Mucosa of descending colon (tissue), 3 donors: ENCODE results near the gene ATF2. TPM values are rescaled to one million over a fixed set of nuclear protein-coding genes. Genes with fewer than 3 reads are reported as not detected.

Experiments
- ATAC-seq: fragments of 200-7000 bp; cut with Tn5 transposase; one replicate; pipeline ENCODE4 v1.9.1; 2020; ENCODE audit warnings: mild to moderate bottlenecking, moderate library complexity
- DNase-seq, 3 donors: peaks; one replicate each; pipeline ENCODE4 v3.0.0-alpha.2; 2020
- H3K36me3 ChIP-seq: fragments of 200-600 bp; one replicate; pipeline ENCODE4 v1.8.0; 2021; ENCODE audit warnings: low read depth, mild to moderate bottlenecking
- H3K4me1 ChIP-seq: fragments of 200-600 bp; one replicate; pipeline ENCODE4 v1.8.0; 2021; ENCODE audit warnings: low read depth, mild to moderate bottlenecking
- H3K4me3 ChIP-seq: fragments of 200-600 bp; one replicate; pipeline ENCODE4 v1.8.0; 2021; ENCODE audit warnings: mild to moderate bottlenecking
- H3K9me3 ChIP-seq: fragments of 200-600 bp; one replicate; pipeline ENCODE4 v1.8.0; 2021; ENCODE audit warnings: mild to moderate bottlenecking
- intact Hi-C, 2 donors: fragments of 100-400 bp; cut with DNase I in 1 of 2; cut with micrococcal nuclease in 1 of 2; formaldehyde crosslinking; loops; one replicate each; pipeline versions ENCODE4 v1.11.0 to v1.11.1; 2022; cut with DNase I, micrococcal nuclease
- total RNA-seq, 3 donors: library from RNA; stranded (reverse); fragmentation: NEBNext Ultra II Directional in 2 of 3; extraction: Animal tissue kit (Norgen Biotek cat#: 25700) in 2 of 3; gene quantifications; one replicate each; pipeline versions ENCODE4 v1.2.1 to v1.2.4, GENCODE V29; 2021 to 2023
- TF ChIP-seq, protein P1 (sequence below): fragments of 200-600 bp; IDR thresholded peaks from one replicate; pipeline ENCODE4 v1.8.0; 2022; ENCODE audit warnings: antibody characterized with exemption, mild to moderate bottlenecking
- donor health status: DM: no; HTN: no; CAD: no; lungs with moderate emphysema.
- donor health status: DM: no; HTN: no; CAD: no.
- donor health status: DM: no; HTN: yes; CAD: no.

Gene ATF2
- total RNA-seq, 3 donors from 2014 or later, result 43.3 to 50.3 (median 44.7) TPM

DNA sequence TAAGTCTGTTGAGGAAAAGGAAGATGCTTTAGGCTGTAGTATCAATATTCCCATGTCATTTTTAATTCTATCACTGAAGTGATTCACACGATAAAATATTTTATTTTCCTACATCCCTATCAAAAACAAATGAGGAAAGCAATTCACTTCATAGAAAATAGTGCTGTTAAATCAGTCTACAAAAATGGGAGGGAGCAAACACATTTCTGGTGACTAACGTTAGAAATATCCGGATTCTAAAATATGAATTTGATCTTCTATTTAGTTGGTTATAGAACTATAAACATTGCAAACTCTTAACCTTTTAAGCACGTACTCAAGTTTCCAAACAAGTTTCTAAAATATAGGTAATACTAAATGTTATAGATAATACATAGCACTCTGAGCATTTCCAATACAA is 20.8 kb downstream of the ATF2 start:
- DNase-seq (no peak), ATAC-seq (no peak)
- no peaks in the 10 kb centered on the region for H3K36me3 ChIP-seq
- TF ChIP-seq, protein P1, sequence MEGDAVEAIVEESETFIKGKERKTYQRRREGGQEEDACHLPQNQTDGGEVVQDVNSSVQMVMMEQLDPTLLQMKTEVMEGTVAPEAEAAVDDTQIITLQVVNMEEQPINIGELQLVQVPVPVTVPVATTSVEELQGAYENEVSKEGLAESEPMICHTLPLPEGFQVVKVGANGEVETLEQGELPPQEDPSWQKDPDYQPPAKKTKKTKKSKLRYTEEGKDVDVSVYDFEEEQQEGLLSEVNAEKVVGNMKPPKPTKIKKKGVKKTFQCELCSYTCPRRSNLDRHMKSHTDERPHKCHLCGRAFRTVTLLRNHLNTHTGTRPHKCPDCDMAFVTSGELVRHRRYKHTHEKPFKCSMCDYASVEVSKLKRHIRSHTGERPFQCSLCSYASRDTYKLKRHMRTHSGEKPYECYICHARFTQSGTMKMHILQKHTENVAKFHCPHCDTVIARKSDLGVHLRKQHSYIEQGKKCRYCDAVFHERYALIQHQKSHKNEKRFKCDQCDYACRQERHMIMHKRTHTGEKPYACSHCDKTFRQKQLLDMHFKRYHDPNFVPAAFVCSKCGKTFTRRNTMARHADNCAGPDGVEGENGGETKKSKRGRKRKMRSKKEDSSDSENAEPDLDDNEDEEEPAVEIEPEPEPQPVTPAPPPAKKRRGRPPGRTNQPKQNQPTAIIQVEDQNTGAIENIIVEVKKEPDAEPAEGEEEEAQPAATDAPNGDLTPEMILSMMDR, result no peak
- H3K9me3 ChIP-seq, result no peaks in the 10 kb centered on the region
- H3K4me3 ChIP-seq, result no peak overlapping the region
- intact Hi-C loops, result no loop called here
- H3K4me1 ChIP-seq, result peaks cover 2% of the 10 kb centered on the region

DNA sequence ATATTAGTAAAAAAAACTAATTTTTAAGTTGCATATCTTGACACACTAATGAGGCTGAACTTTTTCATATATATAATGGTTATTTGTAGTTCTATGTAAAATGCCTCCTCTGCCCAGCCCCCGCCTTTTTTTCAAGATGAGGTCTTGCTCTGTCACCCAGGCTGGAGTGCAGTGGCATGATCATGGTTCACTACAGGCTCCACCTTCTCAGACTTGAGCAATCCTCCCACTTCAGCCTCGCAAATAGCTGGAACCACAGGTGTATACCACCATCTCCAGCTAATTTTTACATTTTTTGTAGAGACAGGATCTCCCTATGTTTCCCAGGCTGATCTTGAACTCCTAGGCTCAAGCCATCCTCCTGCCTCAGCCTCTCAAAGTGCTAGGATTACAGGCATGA is 24.3 kb downstream of the ATF2 start:
- ATAC-seq, result no peak
- intact Hi-C loops, result no loop called here

DNA sequence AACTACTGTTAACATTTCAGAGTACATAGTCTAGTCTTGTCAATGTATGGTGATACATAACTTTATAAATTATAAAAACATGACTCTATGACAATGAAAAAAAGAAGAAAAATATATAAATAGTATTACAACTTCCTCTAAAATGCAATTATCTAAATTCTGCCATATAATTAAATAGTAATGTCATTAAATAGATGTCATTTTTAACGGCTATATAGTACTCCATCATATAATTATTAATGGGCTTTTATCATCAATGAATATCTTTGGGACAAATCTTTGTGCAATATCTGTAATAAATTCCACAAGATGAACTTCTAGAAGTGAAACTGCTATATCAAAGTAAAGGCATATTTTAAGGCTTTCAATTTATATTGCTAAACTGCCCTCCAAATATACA is 24.8 kb downstream of the ATF2 start:
- H3K4me1 ChIP-seq, result peaks cover under 1% of the 10 kb centered on the region
- TF ChIP-seq, protein P1, result no peak
- ATAC-seq (no peak), DNase-seq (no peak)
- H3K4me3 ChIP-seq, result no peak overlapping the region
- intact Hi-C loops, result no loop called here
- H3K36me3 ChIP-seq, result no peaks in the 10 kb centered on the region
- H3K9me3 ChIP-seq, result no peaks in the 10 kb centered on the region

More for the DNA sequence above, 24.3 kb downstream of the ATF2 start:
- TF ChIP-seq, protein P1, result no peak
- Histone ChIP-seq H3K4me1 (no peaks in the 10 kb centered on the region), H3K9me3 (no peaks in the 10 kb centered on the region), H3K36me3 (no peaks in the 10 kb centered on the region), H3K4me3 (no peak overlapping the region)
- DNase-seq, result no peak

DNA sequence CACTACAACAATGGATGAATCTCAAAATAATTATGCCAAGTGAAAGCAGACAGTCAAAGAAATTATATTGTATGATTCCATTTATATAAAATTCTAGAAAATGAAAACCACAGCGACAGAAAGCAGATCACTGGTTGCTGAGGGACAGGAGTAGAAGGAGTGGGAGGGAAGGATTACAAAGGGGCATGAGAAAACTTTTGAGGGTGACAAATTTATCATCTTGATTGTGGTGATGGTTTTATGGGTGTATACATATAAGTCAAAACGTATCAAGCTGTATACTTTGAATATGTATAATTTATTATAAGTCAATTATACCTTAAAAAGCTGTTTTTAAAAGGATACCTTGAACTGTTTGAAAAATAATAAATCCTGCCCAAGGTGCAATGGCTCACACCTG is 27.7 kb downstream of the ATF2 start:
- DNase-seq (no peak), ATAC-seq (no peak)
- TF ChIP-seq, protein P1, result no peak
- peaks cover 6% of the 10 kb centered on the region for H3K4me1 ChIP-seq
- no peaks in the 10 kb centered on the region for H3K9me3 ChIP-seq
- no peaks in the 10 kb centered on the region for H3K36me3 ChIP-seq
- H3K4me3 ChIP-seq, result no peak overlapping the region
- intact Hi-C loops, result no loop called here

DNA sequence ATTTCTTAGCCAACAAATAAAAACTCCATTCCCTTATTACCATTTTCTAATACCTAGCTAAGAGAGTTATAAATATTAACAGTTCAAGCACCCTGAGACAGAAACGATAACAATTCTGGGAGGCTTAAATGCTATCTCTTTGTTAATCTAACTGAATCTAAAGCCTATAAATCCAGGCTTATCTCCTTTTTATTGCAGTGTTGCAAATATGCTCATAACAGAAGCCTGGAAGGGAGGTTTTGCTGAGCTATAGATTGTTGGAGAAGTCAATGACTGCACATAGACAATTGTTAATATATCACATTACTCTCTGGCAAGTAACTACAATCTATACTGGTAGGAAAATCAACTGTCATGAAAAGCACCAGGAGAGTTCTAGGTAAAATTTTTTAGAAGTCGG is 30.2 kb downstream of the ATF2 start:
- intact Hi-C loops, result no loop called here

More for the DNA sequence above, 30.2 kb downstream of the ATF2 start:
- Histone ChIP-seq H3K36me3 (no peaks in the 10 kb centered on the region), H3K4me1 (peaks cover 6% of the 10 kb centered on the region), H3K9me3 (no peaks in the 10 kb centered on the region), H3K4me3 (no peak overlapping the region)
- TF ChIP-seq, protein P1, result no peak
- peak; percentile 77 for ATAC-seq
- DNase-seq, result no peak
